Measurements from ENCODE around the gene CGNL1. TPM values are rescaled to one million over a fixed set of nuclear protein-coding genes. Genes with fewer than 3 reads are reported as not detected.

The CGNL1 gene
- total RNA-seq, 4 donors from 2014 or later, result 40.7 to 74.4 (median 56.0) TPM

DNA sequence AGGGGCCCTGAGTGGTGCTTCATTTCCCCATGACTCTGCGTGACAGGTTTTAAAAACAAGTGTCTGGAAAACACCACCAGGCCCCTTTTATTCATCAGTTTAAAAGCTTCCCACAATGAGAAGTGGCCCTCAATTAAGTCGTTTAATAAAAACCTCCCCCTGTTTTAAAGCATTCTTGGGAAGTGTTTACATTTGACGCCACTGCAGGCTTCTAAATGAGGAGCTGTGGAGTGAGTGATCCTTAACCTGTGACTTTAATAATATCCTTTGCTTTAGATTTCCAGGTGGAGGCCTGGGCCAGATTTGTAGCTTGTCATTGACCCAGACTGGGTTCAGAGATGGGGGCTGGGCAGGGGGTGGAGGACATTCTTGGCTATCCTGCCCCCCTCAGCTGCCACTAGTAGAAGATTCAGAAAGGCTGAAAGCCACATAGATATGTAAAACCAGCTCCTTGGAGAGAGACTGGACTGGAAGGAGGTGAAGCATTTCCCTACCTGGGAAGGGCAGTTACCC, 11.3 kb downstream of the CGNL1 start:
- Histone ChIP-seq H3K27ac (peak overlapping the region; percentile 81 to 97 (median 84)), H3K9me3 (no peaks in the 10 kb centered on the region), H3K36me3 (no peaks in the 10 kb centered on the region), H3K27me3 (no peaks in the 10 kb centered on the region), H3K4me3 (replicated peaks in 1 of 3) (no peak overlapping the region), H3K4me1 (peaks cover 60 to 87% of the 10 kb centered on the region in 2 donors)
- WGBS, 2 donors, result 38 to 40% methylated on average over 3 of the region's 3 CpGs
- intact Hi-C loops (cut with DNase I), result no loop called here
- peak; percentile 59 to 67 for DNase-seq
- TF ChIP-seq, protein P1, sequence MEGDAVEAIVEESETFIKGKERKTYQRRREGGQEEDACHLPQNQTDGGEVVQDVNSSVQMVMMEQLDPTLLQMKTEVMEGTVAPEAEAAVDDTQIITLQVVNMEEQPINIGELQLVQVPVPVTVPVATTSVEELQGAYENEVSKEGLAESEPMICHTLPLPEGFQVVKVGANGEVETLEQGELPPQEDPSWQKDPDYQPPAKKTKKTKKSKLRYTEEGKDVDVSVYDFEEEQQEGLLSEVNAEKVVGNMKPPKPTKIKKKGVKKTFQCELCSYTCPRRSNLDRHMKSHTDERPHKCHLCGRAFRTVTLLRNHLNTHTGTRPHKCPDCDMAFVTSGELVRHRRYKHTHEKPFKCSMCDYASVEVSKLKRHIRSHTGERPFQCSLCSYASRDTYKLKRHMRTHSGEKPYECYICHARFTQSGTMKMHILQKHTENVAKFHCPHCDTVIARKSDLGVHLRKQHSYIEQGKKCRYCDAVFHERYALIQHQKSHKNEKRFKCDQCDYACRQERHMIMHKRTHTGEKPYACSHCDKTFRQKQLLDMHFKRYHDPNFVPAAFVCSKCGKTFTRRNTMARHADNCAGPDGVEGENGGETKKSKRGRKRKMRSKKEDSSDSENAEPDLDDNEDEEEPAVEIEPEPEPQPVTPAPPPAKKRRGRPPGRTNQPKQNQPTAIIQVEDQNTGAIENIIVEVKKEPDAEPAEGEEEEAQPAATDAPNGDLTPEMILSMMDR (IDR thresholded peaks at IDR 0.05), result no peak
- TF ChIP-seq POLR2A (IDR thresholded peaks at IDR 0.05), result no peak

DNA sequence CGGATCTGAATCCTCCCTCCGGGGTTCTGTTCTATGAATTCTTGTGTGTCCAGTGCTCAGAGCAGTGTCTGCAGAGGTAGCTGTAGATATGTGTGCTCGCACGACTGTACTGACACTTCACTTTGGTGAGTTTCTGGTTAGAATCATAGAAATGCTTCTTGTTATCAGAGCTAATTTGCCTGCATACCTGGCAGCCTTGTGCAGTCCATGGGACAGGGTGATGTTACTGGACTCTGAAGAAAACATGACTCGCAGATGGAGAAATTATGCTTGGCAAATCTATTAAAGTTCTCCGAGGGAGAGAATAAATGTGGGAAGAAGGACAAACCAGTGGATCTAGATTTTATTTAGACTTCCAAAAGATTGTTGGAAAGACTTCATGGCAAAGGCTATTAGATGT, 12.2 kb downstream of the CGNL1 start:
- Histone ChIP-seq H3K9me3 (no peaks in the 10 kb centered on the region), H3K27ac (peak overlapping the region; percentile 81 to 97 (median 84)), H3K4me3 (replicated peaks in 1 of 3) (no peak overlapping the region), H3K27me3 (no peaks in the 10 kb centered on the region), H3K4me1 (peaks cover 58 to 88% of the 10 kb centered on the region in 2 donors), H3K36me3 (no peaks in the 10 kb centered on the region)
- 39 to 41% methylated on average over 6 of the region's 6 CpGs for WGBS, 2 donors
- TF ChIP-seq, protein P1 (IDR thresholded peaks at IDR 0.05), result no peak
- TF ChIP-seq POLR2A (IDR thresholded peaks at IDR 0.05), result no peak
- DNase-seq, result peak; percentile 29 to 52
- intact Hi-C loops (cut with DNase I), result no loop called here

GRCh38 chr15:57389991-57390390, 13.7 kb downstream of the CGNL1 start:
- Histone ChIP-seq H3K4me1 (peaks cover 55 to 84% of the 10 kb centered on the region in 2 donors), H3K27me3 (no peaks in the 10 kb centered on the region), H3K9me3 (no peaks in the 10 kb centered on the region), H3K36me3 (no peaks in the 10 kb centered on the region), H3K27ac (peak overlapping the region in 2 of 3 donors; percentile 84 to 97), H3K4me3 (replicated peaks in 1 of 3) (no peak overlapping the region)
- WGBS, 2 donors, result 94 to 98% methylated on average over 4 of the region's 4 CpGs
- TF ChIP-seq, protein P1 (IDR thresholded peaks at IDR 0.05), result no peak
- TF ChIP-seq POLR2A (IDR thresholded peaks at IDR 0.05), result no peak
- intact Hi-C loops (cut with DNase I), result no loop called here
- no peak for DNase-seq

- 95 to 96% methylated on average over 8 of the region's 8 CpGs for WGBS, 2 donors
- TF ChIP-seq, protein P1 (IDR thresholded peaks at IDR 0.05), result no peak
- TF ChIP-seq POLR2A (IDR thresholded peaks at IDR 0.05), result no peak
- Histone ChIP-seq H3K4me3 (replicated peaks in 1 of 3) (no peak overlapping the region), H3K4me1 (peaks cover 55 to 84% of the 10 kb centered on the region in 2 donors), H3K9me3 (no peaks in the 10 kb centered on the region), H3K27ac (peak overlapping the region in 2 of 3 donors; percentile 35 to 97), H3K36me3 (no peaks in the 10 kb centered on the region), H3K27me3 (no peaks in the 10 kb centered on the region)
- no peak for DNase-seq
- intact Hi-C loops (cut with DNase I), result no loop called here
Observed at GRCh38 chr15:57390583-57390982, 14.3 kb downstream of the CGNL1 start.

DNA sequence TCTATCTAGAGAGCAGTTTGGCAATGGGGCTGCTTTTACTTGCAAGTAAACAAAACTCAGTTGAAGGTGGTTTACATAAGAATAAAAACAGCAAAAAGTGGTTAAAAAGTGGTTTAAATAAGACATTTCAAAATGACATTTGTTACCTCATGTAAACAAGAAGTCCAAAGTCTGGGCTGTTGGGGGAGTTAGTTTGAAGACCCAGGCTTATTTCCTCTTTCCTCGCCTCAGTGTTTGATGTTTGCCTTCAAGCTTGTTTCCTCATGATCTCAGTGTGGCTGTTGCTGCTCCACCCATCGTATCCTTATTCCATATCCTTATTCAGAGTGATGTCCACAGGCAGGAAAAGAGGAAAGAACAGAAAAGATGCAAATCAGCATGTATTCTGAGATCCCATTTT, 15.2 kb downstream of the CGNL1 start:
- TF ChIP-seq, protein P1 (IDR thresholded peaks at IDR 0.05), result no peak
- TF ChIP-seq POLR2A (IDR thresholded peaks at IDR 0.05), result no peak
- no peaks in the 10 kb centered on the region for H3K27me3 ChIP-seq
- H3K4me3 ChIP-seq (replicated peaks in 1 of 3), result no peak overlapping the region
- DNase-seq, result no peak
- 91 to 92% methylated on average over 2 of the region's 2 CpGs for WGBS, 2 donors
- peak overlapping the region in 1 of 3 donors; percentile 73 for H3K27ac ChIP-seq
- intact Hi-C loops (cut with DNase I), result no loop called here
- peaks cover 56 to 76% of the 10 kb centered on the region in 2 donors for H3K4me1 ChIP-seq
- H3K9me3 ChIP-seq, result no peaks in the 10 kb centered on the region
- no peaks in the 10 kb centered on the region for H3K36me3 ChIP-seq
